IPS-15b (cell line): Measurements from ENCODE around the gene ALOX12.

ENCODE experiments used
- H3K27me3 ChIP-seq: one replicate; pipeline ENCODE4 v1.6.1; 2013; ENCODE audit warnings: low read length; ENCODE audit not compliant: control insufficient read depth, insufficient read depth
- H3K36me3 ChIP-seq: one replicate; pipeline ENCODE4 v1.6.1; 2013; ENCODE audit warnings: low read length; ENCODE audit not compliant: control insufficient read depth, insufficient read depth
- H3K4me1 ChIP-seq: one replicate; pipeline ENCODE4 v1.6.1; 2013; ENCODE audit warnings: mild to moderate bottlenecking, low read length; ENCODE audit not compliant: control insufficient read depth, insufficient read depth
- H3K4me3 ChIP-seq: one replicate; pipeline ENCODE4 v1.5.1; 2013; ENCODE audit warnings: low read depth, low read length
- H3K9ac ChIP-seq: one replicate; pipeline ENCODE4 v1.6.1; 2013; ENCODE audit warnings: low read depth, mild to moderate bottlenecking, low read length
- H3K9me3 ChIP-seq: one replicate; pipeline ENCODE4 v1.6.1; 2013; ENCODE audit warnings: mild to moderate bottlenecking, low read length; ENCODE audit not compliant: control insufficient read depth, insufficient read depth

ALOX12 gene

GRCh38 chr17:7004398-7005253, 8.8 kb downstream of the ALOX12 start:
- Histone ChIP-seq H3K4me1 (no peaks in the 10 kb centered on the region), H3K4me3 (no peak overlapping the region), H3K27me3 (no peaks in the 10 kb centered on the region), H3K36me3 (peaks cover 7% of the 10 kb centered on the region), H3K9ac (no peak overlapping the region), H3K9me3 (no peaks in the 10 kb centered on the region)

- no peaks in the 10 kb centered on the region for H3K4me1 ChIP-seq
- no peaks in the 10 kb centered on the region for H3K9me3 ChIP-seq
- H3K36me3 ChIP-seq = peaks cover 4% of the 10 kb centered on the region
- no peak overlapping the region for H3K4me3 ChIP-seq
- H3K27me3 ChIP-seq = no peaks in the 10 kb centered on the region
- no peak overlapping the region for H3K9ac ChIP-seq
Observed at GRCh38 chr17:7005716-7006115, 9.9 kb downstream of the ALOX12 start.

DNA sequence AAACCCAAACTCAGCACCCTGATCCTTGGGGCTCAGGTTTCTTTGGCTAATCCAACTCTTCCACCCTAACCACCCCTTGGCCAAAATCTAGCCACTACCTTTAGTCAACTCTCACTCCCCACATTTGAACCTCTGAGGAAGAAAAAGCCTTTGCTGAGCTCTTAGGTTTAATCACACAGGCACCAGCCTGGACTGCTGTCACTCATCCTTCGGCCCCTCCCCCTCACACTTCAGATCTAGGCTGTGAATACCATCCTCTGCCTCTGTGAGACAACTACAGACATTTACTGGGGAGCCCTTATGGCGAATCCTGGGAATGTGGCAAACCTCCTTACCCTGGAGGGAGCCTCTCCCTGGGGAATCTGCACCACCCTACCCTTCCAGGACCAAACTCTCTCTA, 11.3 kb downstream of the ALOX12 start:
- Histone ChIP-seq H3K9me3 (no peaks in the 10 kb centered on the region), H3K4me3 (no peak overlapping the region), H3K36me3 (peaks cover 1% of the 10 kb centered on the region), H3K27me3 (no peaks in the 10 kb centered on the region), H3K4me1 (no peaks in the 10 kb centered on the region), H3K9ac (no peak overlapping the region)

DNA sequence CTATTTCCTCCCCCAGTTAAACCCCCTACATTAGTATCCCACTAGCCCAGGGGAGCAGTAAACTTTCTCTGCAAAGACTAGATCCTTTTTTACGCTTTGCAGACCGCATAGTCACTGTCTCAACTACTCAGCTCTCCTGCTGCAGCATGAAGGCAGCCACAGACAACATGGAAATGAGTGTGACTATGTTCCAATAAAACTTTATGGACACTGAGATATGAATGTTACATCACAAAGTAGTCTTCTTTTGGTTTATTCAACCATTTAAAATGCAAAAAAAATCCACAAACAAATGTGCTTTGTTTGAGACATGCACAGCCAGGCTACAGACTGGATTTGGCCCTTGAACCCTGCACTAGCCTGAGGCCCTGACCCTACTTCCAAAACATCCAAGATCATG, 14.7 kb downstream of the ALOX12 start:
- Histone ChIP-seq H3K4me3 (no peak overlapping the region), H3K9me3 (no peaks in the 10 kb centered on the region), H3K27me3 (peaks cover 4% of the 10 kb centered on the region), H3K9ac (no peak overlapping the region), H3K36me3 (no peaks in the 10 kb centered on the region), H3K4me1 (peaks cover 2% of the 10 kb centered on the region)

DNA sequence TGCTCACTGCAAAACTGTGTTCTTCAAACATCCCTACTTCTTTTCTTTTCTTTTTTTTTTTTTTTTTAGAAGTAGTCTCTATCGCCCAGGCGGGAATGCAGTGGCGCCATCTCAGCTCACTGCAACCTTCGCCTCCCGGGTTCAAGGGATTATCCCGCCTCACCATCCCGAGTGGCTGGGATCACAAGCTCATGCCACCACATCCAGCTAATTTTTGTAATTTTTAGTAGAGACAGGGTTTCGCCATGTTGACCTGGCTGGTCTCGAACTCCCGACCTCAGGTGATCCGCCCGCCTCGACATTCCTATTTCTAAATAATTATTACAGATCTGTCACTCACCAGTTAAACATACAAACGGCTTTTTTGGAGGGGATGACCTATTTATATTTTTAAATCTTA, 15.6 kb downstream of the ALOX12 start:
- no peak overlapping the region for H3K9ac ChIP-seq

GRCh38 chr17:7011942-7012254, 16.0 kb downstream of the ALOX12 start:
- peak overlapping the region; percentile 94 for H3K9ac ChIP-seq
- peaks cover 2% of the 10 kb centered on the region for H3K4me1 ChIP-seq
- peaks cover 8% of the 10 kb centered on the region for H3K27me3 ChIP-seq
- peak overlapping the region; percentile 78 for H3K4me3 ChIP-seq
- H3K36me3 ChIP-seq = peaks cover 4% of the 10 kb centered on the region
- H3K9me3 ChIP-seq = no peaks in the 10 kb centered on the region

More for the DNA sequence above, 15.6 kb downstream of the ALOX12 start:
- H3K4me3 ChIP-seq = peak overlapping the region; percentile 78
- no peaks in the 10 kb centered on the region for H3K9me3 ChIP-seq
- H3K36me3 ChIP-seq = no peaks in the 10 kb centered on the region
- peaks cover 2% of the 10 kb centered on the region for H3K4me1 ChIP-seq
- peaks cover 8% of the 10 kb centered on the region for H3K27me3 ChIP-seq

- Histone ChIP-seq H3K4me1 (peaks cover 2% of the 10 kb centered on the region), H3K27me3 (peaks cover 8% of the 10 kb centered on the region), H3K9me3 (no peaks in the 10 kb centered on the region), H3K9ac (peak overlapping the region; percentile 32), H3K36me3 (peaks cover 11% of the 10 kb centered on the region), H3K4me3 (peak overlapping the region; percentile 78)
Observed at GRCh38 chr17:7014261-7014994, 18.6 kb downstream of the ALOX12 start.

DNA sequence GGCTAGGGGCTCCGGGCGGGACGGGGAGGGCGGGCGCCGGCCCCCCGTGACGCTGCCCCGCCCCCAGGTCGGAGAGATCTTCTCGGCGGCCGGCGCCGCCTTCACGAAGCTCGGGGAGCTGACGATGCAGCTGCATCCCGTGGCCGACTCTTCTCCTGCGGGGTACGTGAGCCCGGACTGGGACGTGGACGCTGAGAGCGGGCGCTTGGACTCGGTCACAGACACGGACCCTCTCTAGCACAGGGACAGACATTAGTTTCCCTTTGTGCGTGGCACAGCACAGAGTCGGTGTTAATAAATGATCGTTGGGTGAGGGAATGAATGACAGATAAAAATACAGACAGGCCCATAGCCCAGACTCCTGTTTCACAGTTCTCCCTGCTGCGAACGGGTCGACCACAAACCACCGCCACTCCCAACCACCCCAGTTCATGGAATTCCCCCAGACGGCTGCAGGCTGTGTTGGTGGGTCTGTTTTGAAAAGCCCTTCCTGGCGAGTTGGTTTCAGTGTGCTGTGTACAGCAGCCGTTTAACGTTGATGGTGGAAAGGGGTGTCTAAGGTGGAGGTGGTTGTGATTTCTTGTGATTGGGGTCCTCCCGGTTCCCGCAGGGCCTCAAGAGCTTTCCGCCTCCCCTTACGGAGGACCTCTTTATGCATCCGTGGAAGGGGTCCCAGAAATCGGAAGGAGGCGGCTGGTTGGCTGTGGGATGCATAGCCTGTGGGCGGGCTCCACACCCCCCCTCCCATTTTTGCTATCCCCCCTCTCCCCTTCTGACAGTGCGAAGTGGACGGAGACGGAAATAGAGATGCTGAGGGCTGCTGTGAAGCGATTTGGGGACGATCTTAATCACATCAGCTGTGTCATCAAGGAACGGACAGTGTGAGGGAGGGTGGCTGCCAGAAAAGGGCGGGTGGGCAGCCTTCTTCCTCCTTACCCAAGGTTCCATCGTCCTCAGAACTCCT, 19.4 kb downstream of the ALOX12 start:
- Histone ChIP-seq H3K9me3 (no peaks in the 10 kb centered on the region), H3K36me3 (peaks cover 11% of the 10 kb centered on the region), H3K27me3 (peaks cover 10% of the 10 kb centered on the region), H3K4me1 (peaks cover 4% of the 10 kb centered on the region), H3K9ac (no peak overlapping the region), H3K4me3 (peak overlapping the region; percentile 84)

GRCh38 chr17:7016418-7016817, 20.6 kb downstream of the ALOX12 start:
- Histone ChIP-seq H3K4me3 (no peak overlapping the region), H3K36me3 (peaks cover 11% of the 10 kb centered on the region), H3K4me1 (peaks cover 5% of the 10 kb centered on the region), H3K27me3 (peaks cover 22% of the 10 kb centered on the region), H3K9me3 (no peaks in the 10 kb centered on the region), H3K9ac (no peak overlapping the region)

DNA sequence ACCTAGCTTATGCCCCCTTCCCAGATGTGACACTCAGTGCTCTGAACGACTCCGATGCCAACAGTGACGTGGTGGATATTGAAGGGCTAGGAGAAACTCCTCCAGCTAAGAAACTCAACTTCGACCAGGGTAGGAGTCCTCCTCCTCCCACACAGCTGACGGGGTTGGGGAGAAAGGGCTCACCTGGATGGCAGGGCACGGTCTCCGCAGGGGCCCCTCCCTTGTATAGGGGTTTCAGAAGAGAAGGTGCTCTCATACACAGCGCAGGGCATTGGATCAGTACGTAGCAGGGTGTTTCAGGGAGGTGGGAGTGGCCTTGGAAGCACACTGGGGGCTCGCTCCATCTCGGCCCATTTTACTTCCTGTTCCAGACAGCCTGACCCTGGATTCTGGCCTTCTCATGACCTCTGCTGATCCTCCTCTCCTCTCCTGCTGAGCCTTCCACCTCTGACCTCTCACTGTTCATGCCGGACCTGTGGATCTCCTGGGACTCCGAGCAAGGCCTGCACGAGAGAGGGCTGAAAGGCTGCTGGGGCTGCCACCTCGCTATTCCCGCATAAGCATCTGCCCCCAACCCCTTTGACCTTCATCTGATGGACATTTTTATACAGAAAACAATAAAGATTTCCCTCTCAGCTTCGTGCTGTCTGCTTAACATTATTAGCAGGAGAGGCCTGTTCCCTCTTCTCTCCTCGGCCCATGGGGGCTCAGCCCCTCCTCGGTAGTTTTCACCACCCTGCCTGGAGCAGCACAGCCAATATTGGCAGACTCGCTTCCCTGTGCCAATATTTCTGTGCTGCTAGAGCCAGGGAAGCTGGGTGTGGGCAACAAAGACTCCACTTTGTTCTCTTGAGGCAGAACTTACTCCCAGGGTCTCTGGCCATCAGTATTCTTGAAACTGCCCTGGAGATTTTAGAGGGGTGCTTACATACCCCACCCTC, 21.3 kb downstream of the ALOX12 start:
- no peak overlapping the region for H3K9ac ChIP-seq
- no peak overlapping the region for H3K4me3 ChIP-seq
- peaks cover 11% of the 10 kb centered on the region for H3K36me3 ChIP-seq
- peaks cover 5% of the 10 kb centered on the region for H3K4me1 ChIP-seq
- no peaks in the 10 kb centered on the region for H3K9me3 ChIP-seq
- H3K27me3 ChIP-seq = peaks cover 26% of the 10 kb centered on the region
